ENCODE measurements around the gene MRPL55. TPM values are rescaled to one million over a fixed set of nuclear protein-coding genes. Genes with fewer than 3 reads are reported as not detected.

The MRPL55 gene
- total RNA-seq, 1 donor from 2014 or later = 130 TPM

DNA sequence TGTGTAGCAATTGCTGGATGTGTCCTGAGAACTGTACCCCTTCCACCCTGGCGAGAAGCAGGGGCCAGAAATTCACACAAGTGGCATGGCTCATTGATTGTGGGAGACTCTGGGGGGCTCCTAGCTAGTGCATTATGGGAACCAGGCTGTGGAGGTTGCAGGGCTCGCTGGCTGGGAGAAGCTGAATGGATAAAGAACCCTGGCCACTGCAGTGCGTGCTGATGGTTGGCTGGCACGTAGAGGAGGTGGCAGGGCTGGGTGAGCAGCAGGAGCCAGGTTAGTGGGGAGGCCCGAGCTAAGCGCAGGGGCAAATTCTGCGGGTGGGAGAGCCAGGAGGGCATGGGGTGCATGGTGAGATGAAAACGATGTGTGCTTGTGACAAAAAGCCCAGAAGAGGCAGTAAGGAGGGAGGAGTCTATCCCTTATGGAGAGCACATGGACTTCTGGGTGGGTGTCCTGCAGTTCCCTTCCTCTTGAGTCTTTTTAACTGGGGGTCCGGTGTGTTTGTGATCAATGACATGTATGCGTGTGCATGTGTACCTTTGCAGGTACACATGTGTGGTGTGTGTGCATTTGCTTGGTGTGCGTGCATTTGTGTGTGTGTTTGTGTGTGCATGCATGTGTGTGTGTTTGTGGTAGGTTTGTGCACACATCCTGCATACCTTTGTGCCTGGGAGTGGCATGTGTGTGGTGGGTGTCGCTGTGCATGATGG, 34.5 kb upstream of the MRPL55 start:
- H3K4me3 ChIP-seq (ENCODE audit: low read depth, low read length) = no peak overlapping the region
- TF ChIP-seq, protein P1, sequence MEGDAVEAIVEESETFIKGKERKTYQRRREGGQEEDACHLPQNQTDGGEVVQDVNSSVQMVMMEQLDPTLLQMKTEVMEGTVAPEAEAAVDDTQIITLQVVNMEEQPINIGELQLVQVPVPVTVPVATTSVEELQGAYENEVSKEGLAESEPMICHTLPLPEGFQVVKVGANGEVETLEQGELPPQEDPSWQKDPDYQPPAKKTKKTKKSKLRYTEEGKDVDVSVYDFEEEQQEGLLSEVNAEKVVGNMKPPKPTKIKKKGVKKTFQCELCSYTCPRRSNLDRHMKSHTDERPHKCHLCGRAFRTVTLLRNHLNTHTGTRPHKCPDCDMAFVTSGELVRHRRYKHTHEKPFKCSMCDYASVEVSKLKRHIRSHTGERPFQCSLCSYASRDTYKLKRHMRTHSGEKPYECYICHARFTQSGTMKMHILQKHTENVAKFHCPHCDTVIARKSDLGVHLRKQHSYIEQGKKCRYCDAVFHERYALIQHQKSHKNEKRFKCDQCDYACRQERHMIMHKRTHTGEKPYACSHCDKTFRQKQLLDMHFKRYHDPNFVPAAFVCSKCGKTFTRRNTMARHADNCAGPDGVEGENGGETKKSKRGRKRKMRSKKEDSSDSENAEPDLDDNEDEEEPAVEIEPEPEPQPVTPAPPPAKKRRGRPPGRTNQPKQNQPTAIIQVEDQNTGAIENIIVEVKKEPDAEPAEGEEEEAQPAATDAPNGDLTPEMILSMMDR (conservative IDR thresholded peaks at IDR 0.05; ENCODE audit: low read depth, low read length) = no peak
- no peak for DNase-seq (ENCODE audit: low read depth)

DNA sequence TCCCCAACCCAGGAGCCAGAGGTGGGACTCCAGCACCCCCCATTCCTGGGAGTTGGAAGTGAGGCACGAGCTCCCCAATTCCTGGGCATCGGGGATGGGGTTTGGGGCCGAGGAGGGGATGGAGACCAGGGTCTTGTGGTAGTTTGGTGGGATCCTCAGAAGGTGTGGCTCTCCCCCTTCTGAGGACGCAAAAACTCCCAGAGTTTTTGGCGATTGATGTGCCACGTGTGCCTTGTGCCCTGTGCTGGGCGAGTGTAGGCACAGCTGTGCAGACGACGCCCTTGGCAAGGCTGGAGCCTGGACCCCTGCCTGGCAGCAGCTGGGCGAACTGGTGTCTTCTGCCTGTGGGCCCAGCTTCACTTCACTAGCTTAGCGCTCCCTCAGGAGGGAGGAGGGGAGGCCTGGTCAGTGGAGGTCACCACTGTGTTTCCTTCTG, 33.6 kb upstream of the MRPL55 start:
- TF ChIP-seq, protein P1 (conservative IDR thresholded peaks at IDR 0.05; ENCODE audit: low read depth, low read length) = no peak
- DNase-seq (ENCODE audit: low read depth) = no peak
- H3K4me3 ChIP-seq (ENCODE audit: low read depth, low read length) = no peak overlapping the region

DNA sequence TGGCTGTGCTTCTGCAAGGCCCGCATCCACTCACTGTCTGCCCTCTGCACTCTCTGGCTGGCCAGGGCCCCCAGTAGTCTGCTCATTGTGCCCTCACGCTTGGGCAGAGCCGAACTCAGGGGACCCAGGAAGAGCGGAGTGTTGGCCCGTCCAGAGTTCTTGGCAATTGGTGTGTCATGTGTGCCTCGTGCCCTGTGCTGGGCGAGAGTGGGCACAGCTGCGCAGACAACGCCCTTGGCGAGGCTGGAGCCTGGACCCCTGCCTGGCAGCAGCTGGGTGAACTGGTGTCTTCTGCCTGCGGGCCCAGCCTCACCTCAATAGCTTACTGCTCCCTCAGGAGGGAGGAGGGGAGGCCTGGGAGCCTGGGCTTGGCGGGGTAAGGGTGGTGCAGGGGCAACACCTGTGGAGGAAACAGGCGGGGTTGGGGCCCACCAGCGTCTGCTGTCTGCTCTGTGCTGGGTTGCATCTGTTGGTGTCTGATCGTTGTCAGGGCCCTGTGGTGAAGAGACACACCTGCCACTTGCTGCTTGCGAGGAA, 33.1 kb upstream of the MRPL55 start:
- DNase-seq (ENCODE audit: low read depth) = no peak
- TF ChIP-seq, protein P1 (conservative IDR thresholded peaks at IDR 0.05; ENCODE audit: low read depth, low read length) = no peak
- H3K4me3 ChIP-seq (ENCODE audit: low read depth, low read length) = peak overlapping the region; percentile 63

DNA sequence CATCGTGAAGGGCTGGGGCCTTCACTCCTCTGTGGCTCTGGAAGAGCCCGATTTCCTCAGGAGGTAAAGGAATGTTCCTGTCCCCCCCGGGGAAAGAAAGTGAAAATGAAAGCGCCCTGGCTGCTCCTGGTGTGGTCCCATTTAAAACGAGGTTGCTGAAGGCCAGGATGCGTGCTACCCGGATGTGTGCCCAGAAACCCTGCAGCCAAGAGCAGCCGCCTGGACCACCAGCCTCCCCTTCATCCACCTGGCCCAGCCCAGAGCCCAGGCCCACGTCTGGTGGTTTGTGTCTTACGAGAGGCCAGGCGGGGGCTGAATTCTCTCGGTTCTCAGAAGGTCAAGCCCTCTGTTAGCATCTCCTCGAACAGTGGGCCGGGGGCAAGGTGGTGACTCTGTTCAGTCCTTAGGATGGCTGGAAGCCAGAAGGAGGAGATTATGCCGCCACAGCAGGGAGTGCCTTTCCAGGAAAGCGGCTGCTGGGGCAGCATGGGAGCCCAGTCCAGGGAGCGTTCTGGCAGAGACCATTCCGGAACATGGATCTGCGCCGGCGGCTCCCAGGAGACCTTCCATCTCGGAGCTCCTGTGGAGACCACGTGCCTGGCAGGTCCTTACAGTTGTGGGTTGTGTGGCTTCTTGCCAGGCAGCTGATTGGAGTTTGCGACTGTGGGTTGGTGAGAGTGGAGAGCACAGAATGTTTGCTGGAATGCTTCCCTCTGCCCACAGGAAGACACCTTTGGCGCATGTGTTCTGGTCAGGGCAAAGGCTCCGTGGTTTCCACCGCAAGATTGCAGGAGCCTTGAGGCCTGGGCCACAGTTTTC, 32.3 kb upstream of the MRPL55 start:
- H3K4me3 ChIP-seq (ENCODE audit: low read depth, low read length) = peak overlapping the region; percentile 63
- TF ChIP-seq, protein P1 (conservative IDR thresholded peaks at IDR 0.05; ENCODE audit: low read depth, low read length) = no peak
- DNase-seq (ENCODE audit: low read depth) = no peak

- no peak for DNase-seq (ENCODE audit: low read depth)
- TF ChIP-seq, protein P1 (conservative IDR thresholded peaks at IDR 0.05; ENCODE audit: low read depth, low read length) = no peak
- H3K4me3 ChIP-seq (ENCODE audit: low read depth, low read length) = peak overlapping the region; percentile 63
These were observed 31.7 kb upstream of the MRPL55 start for GRCh38 chr1:228140724-228141225.

DNA sequence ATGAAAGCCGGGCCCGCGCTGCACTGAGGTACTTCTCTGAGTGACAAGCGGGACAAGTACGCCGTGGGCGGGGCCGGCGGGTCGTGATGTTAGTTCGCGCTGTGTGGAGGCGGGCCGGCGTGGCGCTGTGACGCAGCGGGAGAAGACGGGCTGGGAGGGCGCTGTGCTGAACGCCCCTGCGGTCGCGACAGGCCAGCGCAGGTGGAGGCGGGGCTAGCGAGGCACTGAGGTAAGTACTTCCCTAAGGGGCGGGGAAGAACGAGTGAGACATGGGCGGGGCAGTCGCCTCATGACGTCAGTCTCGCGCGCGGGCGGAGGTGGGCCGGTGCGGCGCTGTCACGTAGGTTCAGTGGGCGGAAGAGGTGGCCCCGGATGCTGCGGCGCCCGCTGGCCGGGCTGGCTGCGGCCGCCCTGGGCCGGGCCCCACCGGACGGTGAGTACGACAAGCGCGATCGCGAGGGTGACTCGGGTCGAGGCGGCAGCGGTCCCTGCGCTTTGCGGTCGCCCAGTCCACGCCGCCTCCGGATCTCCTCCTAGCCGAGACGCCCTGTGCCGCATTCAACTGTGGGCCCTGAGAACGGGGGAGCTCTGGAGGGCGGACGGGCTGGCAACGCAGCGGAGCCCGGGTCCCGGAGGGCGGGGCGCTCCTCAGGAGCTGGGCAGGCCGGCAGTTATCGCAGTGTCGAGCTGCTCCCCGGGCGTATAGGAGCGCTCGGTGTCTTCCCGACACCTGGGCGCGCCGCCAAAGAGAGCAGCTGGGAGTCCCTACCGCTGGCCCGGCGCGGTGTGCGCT, 31.0 kb upstream of the MRPL55 start, which contains the start of gene GUK1:
TSS of gene GUK1 (plus strand) at position 349 of the 793 bp plus-strand sequence. CDS start at position 373, 24 bp downstream.
- H3K4me3 ChIP-seq (ENCODE audit: low read depth, low read length) = peak within 1 kb of the TSS; percentile 63
- TF ChIP-seq, protein P1 (conservative IDR thresholded peaks at IDR 0.05; ENCODE audit: low read depth, low read length) = peak; percentile 29
- DNase-seq (ENCODE audit: low read depth) = peak; percentile 85
